BJ (cell line): ENCODE results near the gene NPPC. TPM values are rescaled to one million over a fixed set of nuclear protein-coding genes. Genes with fewer than 3 reads are reported as not detected.

Experiments
- CTCF ChIA-PET: fragments of 350-600 bp; formaldehyde crosslinking; extraction: SDS; loops from one replicate; lab custom pipeline; 2021; ENCODE audit warnings: antibody characterized with exemption, inconsistent platforms; lab: Yijun Ruan, JAX
- POLR2A ChIA-PET: fragments of 300-600 bp; sonication (Branson Sonifier 250); formaldehyde crosslinking; extraction: SDS; loops from one replicate; lab custom pipeline; 2021; ENCODE audit warnings: antibody characterized with exemption; lab: Charles Lee
- DNase-seq: peaks from one replicate; pipeline ENCODE4 v3.0.0-alpha.2; 2011; ENCODE audit warnings: low read depth
- H3K27me3 ChIP-seq: 2 replicates; pipeline ENCODE4 v1.6.0; 2011; ENCODE audit warnings: low read length; ENCODE audit not compliant: control insufficient read depth, insufficient read depth
- H3K36me3 ChIP-seq: 2 replicates; pipeline ENCODE4 v1.5.1; 2011; ENCODE audit warnings: low read length; ENCODE audit not compliant: control insufficient read depth, insufficient read depth
- H3K4me3 ChIP-seq: 2 replicates; pipeline ENCODE4 v1.5.1; 2011; ENCODE audit warnings: low read depth, mild to moderate bottlenecking, control low read depth, low read length
- polyA plus RNA-seq: library from polyadenylated mRNA; depleted of rRNA; stranded (reverse); fragments of >200 nt; gene quantifications from 2 replicates; pipeline ENCODE4 v1.2.3, GENCODE V29; 2011
- TF ChIP-seq, protein P1 (sequence below): IDR thresholded peaks from 2 replicates; pipeline ENCODE4 v1.5.1; 2011; ENCODE audit warnings: low read depth, mild to moderate bottlenecking, control low read depth, inconsistent platforms, low read length, moderate library complexity; ENCODE audit not compliant: insufficient read depth

The NPPC gene
- polyA plus RNA-seq, 1 experiment: not detected

DNA sequence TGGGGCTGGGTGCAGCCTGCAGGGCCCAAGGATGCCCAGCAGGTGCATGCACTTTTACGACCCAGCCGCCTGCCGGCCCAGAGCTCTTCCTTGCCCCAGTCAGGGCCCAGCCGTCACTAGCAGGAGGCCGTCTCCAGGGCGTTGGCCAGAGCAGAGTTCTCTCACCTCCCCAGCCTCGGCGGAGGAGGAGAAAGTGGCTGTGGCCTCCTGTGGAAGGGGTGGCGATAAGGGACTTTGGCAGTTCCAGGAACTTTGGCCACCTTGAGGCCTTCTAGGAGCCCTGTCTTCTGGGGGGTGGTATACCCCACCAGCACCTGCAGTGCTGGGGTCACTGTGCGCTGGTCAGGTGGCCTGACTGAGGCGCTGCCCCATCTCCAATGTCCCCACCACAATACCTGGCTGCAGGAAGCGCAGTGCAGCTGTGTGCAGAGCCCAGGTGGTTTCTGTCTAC lies 22.0 kb downstream of the NPPC start:
- no peaks in the 10 kb centered on the region for H3K36me3 ChIP-seq
- POLR2A ChIA-PET: no interaction called here
- H3K4me3 ChIP-seq: no peak overlapping the region
- TF ChIP-seq, protein P1, sequence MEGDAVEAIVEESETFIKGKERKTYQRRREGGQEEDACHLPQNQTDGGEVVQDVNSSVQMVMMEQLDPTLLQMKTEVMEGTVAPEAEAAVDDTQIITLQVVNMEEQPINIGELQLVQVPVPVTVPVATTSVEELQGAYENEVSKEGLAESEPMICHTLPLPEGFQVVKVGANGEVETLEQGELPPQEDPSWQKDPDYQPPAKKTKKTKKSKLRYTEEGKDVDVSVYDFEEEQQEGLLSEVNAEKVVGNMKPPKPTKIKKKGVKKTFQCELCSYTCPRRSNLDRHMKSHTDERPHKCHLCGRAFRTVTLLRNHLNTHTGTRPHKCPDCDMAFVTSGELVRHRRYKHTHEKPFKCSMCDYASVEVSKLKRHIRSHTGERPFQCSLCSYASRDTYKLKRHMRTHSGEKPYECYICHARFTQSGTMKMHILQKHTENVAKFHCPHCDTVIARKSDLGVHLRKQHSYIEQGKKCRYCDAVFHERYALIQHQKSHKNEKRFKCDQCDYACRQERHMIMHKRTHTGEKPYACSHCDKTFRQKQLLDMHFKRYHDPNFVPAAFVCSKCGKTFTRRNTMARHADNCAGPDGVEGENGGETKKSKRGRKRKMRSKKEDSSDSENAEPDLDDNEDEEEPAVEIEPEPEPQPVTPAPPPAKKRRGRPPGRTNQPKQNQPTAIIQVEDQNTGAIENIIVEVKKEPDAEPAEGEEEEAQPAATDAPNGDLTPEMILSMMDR: no peak
- CTCF ChIA-PET: interaction anchor here (1.2 to 6.6 kb wide), 2 partner anchors 13 to 536 kb away, joined by 3 to 35 read pairs; no protein-coding TSS in a partner anchor
- H3K27me3 ChIP-seq: peaks cover 3% of the 10 kb centered on the region
- DNase-seq: no peak

DNA sequence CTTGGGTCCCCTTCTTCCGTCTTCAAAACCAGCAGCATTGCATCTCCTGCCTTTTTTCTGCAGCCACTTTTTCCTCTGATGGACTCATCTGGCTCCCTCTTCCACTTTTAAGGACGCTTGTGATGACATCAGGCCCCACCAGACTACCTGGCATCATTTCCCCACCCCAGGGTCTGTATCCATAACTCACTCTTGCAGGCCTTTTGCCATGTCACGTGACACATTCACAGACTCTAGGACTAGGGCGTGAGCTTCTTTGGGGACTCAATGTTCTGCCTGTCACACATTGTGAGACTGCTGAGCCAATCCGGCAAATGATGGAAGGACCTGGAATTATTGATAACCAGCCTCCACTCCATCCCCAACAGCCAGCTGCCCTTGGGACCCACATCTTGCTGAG lies 23.6 kb downstream of the NPPC start:
- no peak for DNase-seq
- no peaks in the 10 kb centered on the region for H3K36me3 ChIP-seq
- CTCF ChIA-PET: interaction anchor here (1.3 to 6.6 kb wide), 6 partner anchors 8 to 538 kb away, joined by 3 to 35 read pairs (median 13); no protein-coding TSS in a partner anchor
- peaks cover 5% of the 10 kb centered on the region for H3K27me3 ChIP-seq
- no peak overlapping the region for H3K4me3 ChIP-seq
- POLR2A ChIA-PET: no interaction called here
- TF ChIP-seq, protein P1: no peak

DNA sequence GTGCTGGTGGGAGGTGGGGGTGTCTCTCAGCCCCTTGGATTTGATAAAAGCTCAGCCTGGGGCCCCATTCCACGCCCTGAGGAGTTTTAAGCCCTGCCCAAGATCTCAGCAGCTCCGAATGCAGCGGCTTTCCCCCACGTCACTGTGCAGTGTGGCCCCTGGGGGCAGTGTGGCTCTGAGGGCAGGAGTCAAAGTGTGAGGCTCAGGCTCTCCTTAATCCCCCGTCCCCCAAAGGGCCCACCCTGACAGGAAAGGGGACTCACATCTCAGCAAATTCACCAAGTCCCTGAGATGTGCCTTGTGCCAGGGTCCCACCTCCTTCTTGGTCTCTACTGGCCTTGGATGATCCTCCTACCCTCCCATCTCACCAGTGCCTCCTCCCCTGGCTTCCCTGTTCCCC lies 25.2 kb downstream of the NPPC start:
- TF ChIP-seq, protein P1: no peak
- Histone ChIP-seq H3K36me3 (no peaks in the 10 kb centered on the region), H3K27me3 (peaks cover 5% of the 10 kb centered on the region), H3K4me3 (no peak overlapping the region)
- DNase-seq: no peak
- ChIA-PET CTCF (interaction anchor here (0.6 to 3.5 kb wide), 36 partner anchors 8 to 622 kb away, joined by 3 to 21 read pairs (median 5); partner anchors contain the start of gene PDE6D), POLR2A (no interaction called here)

DNA sequence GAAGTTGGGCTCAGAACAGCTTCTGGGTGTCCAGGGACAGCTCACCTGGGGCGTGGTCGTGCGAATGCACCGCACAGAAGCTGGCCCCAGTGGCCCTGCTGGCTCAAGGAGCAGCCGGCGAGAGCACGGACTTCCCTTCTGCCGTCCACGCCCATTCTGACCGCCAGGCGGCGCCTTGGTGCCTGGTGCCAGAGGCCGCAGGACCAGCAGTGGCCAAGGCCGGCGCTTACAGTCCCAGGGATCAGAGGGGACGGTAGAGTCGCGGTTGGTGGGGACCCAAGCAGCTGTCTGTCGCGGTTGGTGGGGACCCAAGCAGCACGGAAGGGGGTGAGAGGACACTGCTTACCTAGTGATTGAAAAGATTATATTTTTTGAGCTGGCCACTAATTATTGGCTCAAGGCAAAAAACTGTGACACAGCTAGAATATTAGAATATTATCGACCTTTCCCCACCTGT lies 25.7 kb downstream of the NPPC start:
- no peaks in the 10 kb centered on the region for H3K36me3 ChIP-seq
- peaks cover 5% of the 10 kb centered on the region for H3K27me3 ChIP-seq
- H3K4me3 ChIP-seq: no peak overlapping the region
- TF ChIP-seq, protein P1: peak; percentile 95
- DNase-seq: no peak
- ChIA-PET CTCF (interaction anchor here (0.6 to 3.5 kb wide), 39 partner anchors 8 to 623 kb away, joined by 3 to 21 read pairs (median 5); partner anchors contain the start of gene PDE6D), POLR2A (no interaction called here)

DNA sequence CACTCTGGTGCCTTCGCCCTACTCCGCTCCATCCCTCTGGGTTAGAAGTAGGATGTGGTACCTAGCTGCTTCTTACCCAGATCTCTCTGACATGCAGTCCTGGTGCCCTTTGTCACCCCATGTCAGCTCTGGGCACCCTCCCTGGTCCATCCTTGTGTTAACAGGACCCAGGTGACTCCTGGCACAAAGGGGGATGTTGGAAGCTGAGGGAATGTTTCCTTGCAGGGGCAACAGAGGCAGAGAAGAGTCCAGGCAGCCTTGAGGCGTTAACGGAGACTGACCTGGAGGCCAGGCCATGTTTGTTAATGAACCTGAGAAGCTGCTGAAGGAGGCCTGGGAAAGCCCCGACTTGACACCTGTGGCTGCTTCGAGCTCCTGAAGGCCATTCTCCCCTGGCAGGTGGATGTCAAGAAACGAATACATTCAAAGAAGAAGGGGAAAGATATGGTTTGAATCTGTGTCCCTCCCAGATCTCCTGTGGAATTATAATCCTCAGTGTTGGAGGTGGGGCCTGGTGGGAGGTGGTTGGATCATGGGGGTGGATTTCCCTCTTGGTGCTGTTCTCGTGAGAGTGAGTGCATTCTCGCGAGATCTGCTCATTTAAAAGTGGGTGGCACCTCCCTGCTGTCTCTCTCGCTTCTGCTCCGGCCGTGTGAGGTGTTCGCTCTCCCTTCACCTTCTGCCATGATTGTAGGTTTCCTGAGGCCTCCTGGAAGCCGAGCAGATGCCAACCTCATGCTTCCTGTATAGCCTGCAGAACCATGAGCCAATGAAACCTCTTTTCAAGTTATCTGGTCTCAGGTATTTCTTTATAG lies 31.4 kb downstream of the NPPC start:
- no peak for DNase-seq
- H3K4me3 ChIP-seq: no peak overlapping the region
- H3K36me3 ChIP-seq: no peaks in the 10 kb centered on the region
- ChIA-PET CTCF (interaction anchor here (1.0 kb wide), 1 partner anchor 29 kb away, joined by 3 read pairs; no protein-coding TSS in a partner anchor), POLR2A (no interaction called here)
- H3K27me3 ChIP-seq: peaks cover 16% of the 10 kb centered on the region
- TF ChIP-seq, protein P1: no peak
